ENCODE measurements around the gene TMEM181.

The TMEM181 gene

GRCh38 chr6:158566207-158566818, 6.4 kb downstream of the TMEM181 start:
- Histone ChIP-seq H3F3A (ENCODE audit: insufficient read depth, low read length) (no peaks in the 10 kb centered on the region), H4K20me1 (ENCODE audit: insufficient read depth, low read length) (no peaks in the 10 kb centered on the region), H3K9ac (ENCODE audit: low read length) (no peak overlapping the region), H3K27ac (ENCODE audit: low read length) (no peak overlapping the region), H3K9me3 (replicated peaks; ENCODE audit: insufficient read depth, low read length) (no peaks in the 10 kb centered on the region), H3K9me2 (replicated peaks; ENCODE audit: insufficient read depth, low read length) (no peaks in the 10 kb centered on the region), H3K27me3 (replicated peaks; ENCODE audit: insufficient read depth, low read length) (no peaks in the 10 kb centered on the region), H3K4me1 (ENCODE audit: low read length) (no peaks in the 10 kb centered on the region), H3K4me2 (ENCODE audit: low read depth, low read length) (no peak overlapping the region), H3K79me2 (ENCODE audit: low read length) (peaks cover 6% of the 10 kb centered on the region), H2AFZ (ENCODE audit: low read length) (no peak overlapping the region), H3K36me3 (replicated peaks; ENCODE audit: insufficient read depth, low read length) (no peaks in the 10 kb centered on the region), H3K4me3 (ENCODE audit: low read length) (no peak overlapping the region)
- no peak for DNase-seq
- TF ChIP-seq EZH2phosphoT487 (IDR thresholded peaks at IDR 0.05; ENCODE audit: low read length) (no peak), EZH2 (optimal IDR thresholded peaks at IDR 0.05; ENCODE audit: low read depth, low read length) (no peak)
- TF ChIP-seq, protein P1, sequence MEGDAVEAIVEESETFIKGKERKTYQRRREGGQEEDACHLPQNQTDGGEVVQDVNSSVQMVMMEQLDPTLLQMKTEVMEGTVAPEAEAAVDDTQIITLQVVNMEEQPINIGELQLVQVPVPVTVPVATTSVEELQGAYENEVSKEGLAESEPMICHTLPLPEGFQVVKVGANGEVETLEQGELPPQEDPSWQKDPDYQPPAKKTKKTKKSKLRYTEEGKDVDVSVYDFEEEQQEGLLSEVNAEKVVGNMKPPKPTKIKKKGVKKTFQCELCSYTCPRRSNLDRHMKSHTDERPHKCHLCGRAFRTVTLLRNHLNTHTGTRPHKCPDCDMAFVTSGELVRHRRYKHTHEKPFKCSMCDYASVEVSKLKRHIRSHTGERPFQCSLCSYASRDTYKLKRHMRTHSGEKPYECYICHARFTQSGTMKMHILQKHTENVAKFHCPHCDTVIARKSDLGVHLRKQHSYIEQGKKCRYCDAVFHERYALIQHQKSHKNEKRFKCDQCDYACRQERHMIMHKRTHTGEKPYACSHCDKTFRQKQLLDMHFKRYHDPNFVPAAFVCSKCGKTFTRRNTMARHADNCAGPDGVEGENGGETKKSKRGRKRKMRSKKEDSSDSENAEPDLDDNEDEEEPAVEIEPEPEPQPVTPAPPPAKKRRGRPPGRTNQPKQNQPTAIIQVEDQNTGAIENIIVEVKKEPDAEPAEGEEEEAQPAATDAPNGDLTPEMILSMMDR (IDR thresholded peaks at IDR 0.05; ENCODE audit: low read length), result no peak

- Histone ChIP-seq H3K9ac (ENCODE audit: low read length) (no peak overlapping the region), H3F3A (ENCODE audit: insufficient read depth, low read length) (no peaks in the 10 kb centered on the region), H3K9me3 (replicated peaks; ENCODE audit: insufficient read depth, low read length) (no peaks in the 10 kb centered on the region), H4K20me1 (ENCODE audit: insufficient read depth, low read length) (no peaks in the 10 kb centered on the region), H3K4me3 (ENCODE audit: low read length) (no peak overlapping the region), H3K9me2 (replicated peaks; ENCODE audit: insufficient read depth, low read length) (no peaks in the 10 kb centered on the region), H3K4me2 (ENCODE audit: low read depth, low read length) (no peak overlapping the region), H2AFZ (ENCODE audit: low read length) (no peak overlapping the region), H3K36me3 (replicated peaks; ENCODE audit: insufficient read depth, low read length) (no peaks in the 10 kb centered on the region), H3K79me2 (ENCODE audit: low read length) (no peaks in the 10 kb centered on the region), H3K27me3 (replicated peaks; ENCODE audit: insufficient read depth, low read length) (no peaks in the 10 kb centered on the region), H3K4me1 (ENCODE audit: low read length) (no peaks in the 10 kb centered on the region), H3K27ac (ENCODE audit: low read length) (no peak overlapping the region)
- no peak for DNase-seq
- no peak for TF ChIP-seq EZH2phosphoT487 (IDR thresholded peaks at IDR 0.05; ENCODE audit: low read length)
- no peak for TF ChIP-seq EZH2 (optimal IDR thresholded peaks at IDR 0.05; ENCODE audit: low read depth, low read length)
- TF ChIP-seq, protein P1 (IDR thresholded peaks at IDR 0.05; ENCODE audit: low read length), result no peak
Measured at GRCh38 chr6:158567152-158567551, 7.3 kb downstream of the TMEM181 start.

- Histone ChIP-seq H3K27me3 (replicated peaks; ENCODE audit: insufficient read depth, low read length) (no peaks in the 10 kb centered on the region), H3F3A (ENCODE audit: insufficient read depth, low read length) (no peaks in the 10 kb centered on the region), H3K9ac (ENCODE audit: low read length) (no peak overlapping the region), H3K4me1 (ENCODE audit: low read length) (no peaks in the 10 kb centered on the region), H3K4me3 (ENCODE audit: low read length) (no peak overlapping the region), H2AFZ (ENCODE audit: low read length) (no peak overlapping the region), H3K9me2 (replicated peaks; ENCODE audit: insufficient read depth, low read length) (no peaks in the 10 kb centered on the region), H3K36me3 (replicated peaks; ENCODE audit: insufficient read depth, low read length) (no peaks in the 10 kb centered on the region), H3K9me3 (replicated peaks; ENCODE audit: insufficient read depth, low read length) (no peaks in the 10 kb centered on the region), H4K20me1 (ENCODE audit: insufficient read depth, low read length) (no peaks in the 10 kb centered on the region), H3K27ac (ENCODE audit: low read length) (no peak overlapping the region), H3K4me2 (ENCODE audit: low read depth, low read length) (no peak overlapping the region), H3K79me2 (ENCODE audit: low read length) (no peaks in the 10 kb centered on the region)
- no peak for DNase-seq
- no peak for TF ChIP-seq EZH2phosphoT487 (IDR thresholded peaks at IDR 0.05; ENCODE audit: low read length)
- TF ChIP-seq, protein P1 (IDR thresholded peaks at IDR 0.05; ENCODE audit: low read length), result no peak
- TF ChIP-seq EZH2 (optimal IDR thresholded peaks at IDR 0.05; ENCODE audit: low read depth, low read length), result no peak
Measured at GRCh38 chr6:158567871-158568401, 8.0 kb downstream of the TMEM181 start.

Measured in MM.1S (cell line).